ENCODE data around the gene APOA5.
A peak's percentile ranks its signal among the peaks of the same experiment; 100 is the strongest.
"Not testable (repeated sequence)": the region's sequence is repeated elsewhere in the genome, so short reads cannot be mapped to it uniquely, and the experiment has no call there.

APOA5 gene, protein sequence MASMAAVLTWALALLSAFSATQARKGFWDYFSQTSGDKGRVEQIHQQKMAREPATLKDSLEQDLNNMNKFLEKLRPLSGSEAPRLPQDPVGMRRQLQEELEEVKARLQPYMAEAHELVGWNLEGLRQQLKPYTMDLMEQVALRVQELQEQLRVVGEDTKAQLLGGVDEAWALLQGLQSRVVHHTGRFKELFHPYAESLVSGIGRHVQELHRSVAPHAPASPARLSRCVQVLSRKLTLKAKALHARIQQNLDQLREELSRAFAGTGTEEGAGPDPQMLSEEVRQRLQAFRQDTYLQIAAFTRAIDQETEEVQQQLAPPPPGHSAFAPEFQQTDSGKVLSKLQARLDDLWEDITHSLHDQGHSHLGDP

GRCh38 chr11:116791813-116792143, at the start of gene APOA5:
APOA5 (minus strand) TSS chr11:116791879; CDS start chr11:116791860, 19 bp downstream.
- DNase-seq (ENCODE audit: low read depth): no peak

- DNase-seq (ENCODE audit: low read depth): no peak
Measured at GRCh38 chr11:116840746-116841296, 49.1 kb upstream of the APOA5 start.

GRCh38 chr11:116840224-116840745, 48.6 kb upstream of the APOA5 start:
- peak; percentile 36 for DNase-seq (ENCODE audit: low read depth)

- DNase-seq (ENCODE audit: low read depth): no peak
Measured at GRCh38 chr11:116838321-116839084, 46.8 kb upstream of the APOA5 start.

DNA sequence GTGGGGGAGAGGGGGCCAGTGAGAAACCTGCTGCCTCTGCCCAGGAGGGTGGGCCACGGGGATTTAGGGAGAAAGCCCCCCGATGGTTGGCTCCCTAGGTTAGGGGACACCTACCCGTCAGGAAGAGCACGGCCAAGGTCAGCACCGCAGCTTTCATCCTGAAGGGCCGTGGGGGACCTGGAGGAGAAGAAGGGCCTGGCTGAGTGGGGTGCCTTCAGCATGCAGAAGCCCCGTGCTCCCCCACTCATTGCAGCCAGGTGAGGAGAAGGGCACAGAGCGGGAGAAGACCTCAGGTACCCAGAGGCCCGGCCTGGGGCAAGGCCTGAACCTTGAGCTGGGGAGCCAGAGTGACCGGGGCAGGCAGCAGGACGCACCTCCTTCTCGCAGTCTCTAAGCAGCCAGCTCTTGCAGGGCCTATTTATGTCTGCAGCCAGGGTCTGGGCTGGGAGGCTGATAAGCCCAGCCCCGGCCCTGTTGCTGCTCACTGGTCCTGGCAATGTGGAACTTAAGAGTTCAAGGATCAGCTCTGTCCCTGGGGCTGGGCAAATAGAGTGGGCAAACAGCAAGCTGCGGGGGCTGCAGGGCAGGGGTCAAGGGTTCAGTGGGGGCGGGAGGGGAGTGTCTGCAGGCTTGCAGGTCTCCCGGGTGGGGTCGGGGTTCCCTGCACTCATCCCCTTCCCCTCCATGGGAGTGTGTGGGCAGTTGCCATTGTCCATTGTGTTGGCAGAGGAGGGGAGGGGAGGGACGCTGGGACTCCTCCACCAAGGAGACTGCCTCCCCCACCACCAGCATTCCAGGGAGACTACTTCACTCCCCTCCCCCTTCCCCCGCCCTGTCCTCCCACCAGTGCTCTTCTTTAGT, 45.8 kb upstream of the APOA5 start, which contains the start of gene APOA1:
Gene APOA1, minus strand, starts transcription at position 392 of the 861 bp plus-strand sequence. Its CDS starts 235 bp downstream, at position 157.
- DNase-seq (ENCODE audit: low read depth): peak; percentile 15

GRCh38 chr11:116836632-116836991, 44.9 kb upstream of the APOA5 start:
- no peak for DNase-seq (ENCODE audit: low read depth)

DNA sequence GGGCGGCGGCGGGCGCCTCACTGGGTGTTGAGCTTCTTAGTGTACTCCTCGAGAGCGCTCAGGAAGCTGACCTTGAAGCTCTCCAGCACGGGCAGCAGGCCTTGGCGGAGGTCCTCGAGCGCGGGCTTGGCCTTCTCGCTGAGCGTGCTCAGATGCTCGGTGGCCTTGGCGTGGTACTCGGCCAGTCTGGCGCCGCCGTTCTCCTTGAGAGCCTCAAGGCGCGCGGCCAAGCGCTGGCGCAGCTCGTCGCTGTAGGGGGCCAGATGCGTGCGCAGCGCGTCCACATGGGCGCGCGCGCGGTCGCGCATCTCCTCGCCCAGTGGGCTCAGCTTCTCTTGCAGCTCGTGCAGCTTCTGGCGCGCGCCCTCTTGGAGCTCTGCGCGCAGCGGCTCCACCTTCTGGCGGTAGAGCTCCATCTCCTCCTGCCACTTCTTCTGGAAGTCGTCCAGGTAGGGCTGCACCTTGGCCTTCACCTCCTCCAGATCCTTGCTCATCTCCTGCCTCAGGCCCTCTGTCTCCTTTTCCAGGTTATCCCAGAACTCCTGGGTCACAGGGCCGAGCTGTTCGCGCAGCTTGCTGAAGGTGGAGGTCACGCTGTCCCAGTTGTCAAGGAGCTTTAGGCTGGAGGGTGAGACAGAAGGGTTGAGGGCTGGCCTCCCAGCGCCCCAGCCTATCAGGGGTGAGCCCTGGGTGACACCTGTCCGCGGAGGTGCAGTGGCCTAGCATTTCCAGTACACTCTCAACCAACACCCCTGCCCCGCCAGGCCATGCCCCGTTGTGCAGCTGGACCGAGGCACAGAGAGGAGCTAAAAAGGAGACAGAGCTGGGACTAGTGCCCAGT, 44.3 kb upstream of the APOA5 start:
- DNase-seq (ENCODE audit: low read depth): peak; percentile 94

- no peak for DNase-seq (ENCODE audit: low read depth)
Measured at GRCh38 chr11:116835042-116835772, 43.5 kb upstream of the APOA5 start.

- not testable (repeated sequence) for DNase-seq (ENCODE audit: low read depth)
Measured at GRCh38 chr11:116834535-116835041, 42.9 kb upstream of the APOA5 start.

GRCh38 chr11:116833816-116834534, 42.3 kb upstream of the APOA5 start:
- DNase-seq (ENCODE audit: low read depth): no peak

DNA sequence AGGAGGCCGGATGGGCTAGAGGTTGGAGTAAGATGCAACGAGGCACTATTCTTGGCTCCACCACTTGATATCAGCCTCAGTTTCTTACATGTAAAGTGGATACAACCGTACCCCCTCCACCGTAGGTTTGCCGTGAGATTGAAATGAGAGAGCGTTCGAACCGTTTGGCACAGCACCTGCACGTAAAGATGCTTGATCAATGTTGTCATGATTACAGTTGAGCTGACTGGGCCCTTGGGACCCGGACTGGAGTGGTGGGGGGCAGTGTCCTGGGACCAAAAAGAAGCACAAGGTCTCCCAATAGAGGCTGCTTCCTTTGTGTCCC, 41.8 kb upstream of the APOA5 start:
- no peak for DNase-seq (ENCODE audit: low read depth)

- no peak for DNase-seq (ENCODE audit: low read depth)
Measured at GRCh38 chr11:116832350-116833290, 40.9 kb upstream of the APOA5 start.

DNA sequence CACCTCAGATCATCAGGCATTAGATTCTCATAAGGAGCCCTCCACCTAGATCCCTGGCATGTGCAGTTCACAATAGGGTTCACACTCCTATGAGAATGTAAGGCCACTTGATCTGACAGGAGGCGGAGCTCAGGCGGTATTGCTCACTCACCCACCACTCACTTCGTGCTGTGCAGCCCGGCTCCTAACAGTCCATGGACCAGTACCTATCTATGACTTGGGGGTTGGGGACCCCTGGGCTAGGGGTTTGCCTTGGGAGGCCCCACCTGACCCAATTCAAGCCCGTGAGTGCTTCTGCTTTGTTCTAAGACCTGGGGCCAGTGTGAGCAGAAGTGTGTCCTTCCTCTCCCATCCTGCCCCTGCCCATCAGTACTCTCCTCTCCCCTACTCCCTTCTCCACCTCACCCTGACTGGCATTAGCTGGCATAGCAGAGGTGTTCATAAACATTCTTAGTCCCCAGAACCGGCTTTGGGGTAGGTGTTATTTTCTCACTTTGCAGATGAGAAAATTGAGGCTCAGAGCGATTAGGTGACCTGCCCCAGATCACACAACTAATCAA, 40.2 kb upstream of the APOA5 start:
- DNase-seq (ENCODE audit: low read depth): no peak

DNA sequence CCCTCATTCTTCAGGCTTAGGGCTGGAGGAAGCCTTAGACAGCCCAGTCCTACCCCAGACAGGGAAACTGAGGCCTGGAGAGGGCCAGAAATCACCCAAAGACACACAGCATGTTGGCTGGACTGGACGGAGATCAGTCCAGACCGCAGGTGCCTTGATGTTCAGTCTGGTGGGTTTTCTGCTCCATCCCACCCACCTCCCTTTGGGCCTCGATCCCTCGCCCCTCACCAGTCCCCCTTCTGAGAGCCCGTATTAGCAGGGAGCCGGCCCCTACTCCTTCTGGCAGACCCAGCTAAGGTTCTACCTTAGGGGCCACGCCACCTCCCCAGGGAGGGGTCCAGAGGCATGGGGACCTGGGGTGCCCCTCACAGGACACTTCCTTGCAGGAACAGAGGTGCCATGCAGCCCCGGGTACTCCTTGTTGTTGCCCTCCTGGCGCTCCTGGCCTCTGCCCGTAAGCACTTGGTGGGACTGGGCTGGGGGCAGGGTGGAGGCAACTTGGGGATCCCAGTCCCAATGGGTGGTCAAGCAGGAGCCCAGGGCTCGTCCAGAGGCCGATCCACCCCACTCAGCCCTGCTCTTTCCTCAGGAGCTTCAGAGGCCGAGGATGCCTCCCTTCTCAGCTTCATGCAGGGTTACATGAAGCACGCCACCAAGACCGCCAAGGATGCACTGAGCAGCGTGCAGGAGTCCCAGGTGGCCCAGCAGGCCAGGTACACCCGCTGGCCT, 38.7 kb upstream of the APOA5 start:
- DNase-seq (ENCODE audit: low read depth): no peak

GRCh38 chr11:116829525-116830183, 38.0 kb upstream of the APOA5 start, which contains the start of gene APOC3:
APOC3 (plus strand) TSS chr11:116829907; CDS start chr11:116830583, 676 bp downstream.
- peak; percentile 25 for DNase-seq (ENCODE audit: low read depth)

Data from EH (cell line).